Measurements from ENCODE around the gene KSR2. TPM values are rescaled to one million over a fixed set of nuclear protein-coding genes. Genes with fewer than 3 reads are reported as not detected.

The KSR2 gene
- total RNA-seq, 1 donor from 2014 or later: 0.47 TPM

GRCh38 chr12:117980616-117981015 lies 11.8 kb upstream of the KSR2 start:
- Mint-ChIP-seq H3K27me3 (ENCODE audit: unreplicated experiment) (peaks cover 3% of the 10 kb centered on the region), H3K4me1 (ENCODE audit: low read depth, unreplicated experiment) (no peaks in the 10 kb centered on the region), H3K27ac (ENCODE audit: unreplicated experiment) (no peak overlapping the region), H3K9me3 (ENCODE audit: unreplicated experiment) (peaks cover 4% of the 10 kb centered on the region), H3K4me3 (ENCODE audit: unreplicated experiment) (no peak overlapping the region), H3K36me3 (ENCODE audit: unreplicated experiment) (no peaks in the 10 kb centered on the region)
- no peak for DNase-seq
- no peak for TF ChIP-seq CTCF (IDR thresholded peaks at IDR 0.05; ENCODE audit: partially characterized antibody, unreplicated experiment)

- H3K27me3 Mint-ChIP-seq (ENCODE audit: unreplicated experiment): no peaks in the 10 kb centered on the region
- peaks cover 6% of the 10 kb centered on the region for H3K36me3 Mint-ChIP-seq (ENCODE audit: unreplicated experiment)
- no peak for DNase-seq
- H3K4me1 Mint-ChIP-seq (ENCODE audit: low read depth, unreplicated experiment): no peaks in the 10 kb centered on the region
- peaks cover 3% of the 10 kb centered on the region for H3K9me3 Mint-ChIP-seq (ENCODE audit: unreplicated experiment)
- H3K4me3 Mint-ChIP-seq (ENCODE audit: unreplicated experiment): no peak overlapping the region
- H3K27ac Mint-ChIP-seq (ENCODE audit: unreplicated experiment): no peak overlapping the region
- no peak for TF ChIP-seq CTCF (IDR thresholded peaks at IDR 0.05; ENCODE audit: partially characterized antibody, unreplicated experiment)
These were observed 8.6 kb upstream of the KSR2 start for GRCh38 chr12:117977373-117977772.

DNA sequence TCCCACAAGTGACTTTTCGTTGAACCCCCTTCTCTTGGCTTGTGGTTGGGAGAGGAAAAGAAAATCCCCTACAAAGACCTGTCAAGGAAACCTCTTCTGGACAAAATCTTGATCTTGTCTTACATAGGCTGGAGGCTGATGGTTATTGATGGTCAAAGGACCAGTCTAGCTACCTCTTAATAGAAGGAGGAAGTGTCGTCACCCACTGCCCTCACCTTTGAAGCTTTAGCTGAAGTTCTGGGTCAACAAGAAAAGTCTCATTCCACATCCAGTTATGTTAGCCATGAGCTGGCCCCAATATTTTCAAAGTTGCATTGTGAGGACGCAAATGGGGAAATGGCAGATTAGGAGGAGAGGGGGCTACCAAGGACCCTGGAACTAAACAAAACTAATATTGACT lies 6.2 kb upstream of the KSR2 start:
- Mint-ChIP-seq H3K27me3 (ENCODE audit: unreplicated experiment) (no peaks in the 10 kb centered on the region), H3K4me3 (ENCODE audit: unreplicated experiment) (no peak overlapping the region), H3K9me3 (ENCODE audit: unreplicated experiment) (peaks cover 1% of the 10 kb centered on the region), H3K27ac (ENCODE audit: unreplicated experiment) (no peak overlapping the region), H3K36me3 (ENCODE audit: unreplicated experiment) (peaks cover 17% of the 10 kb centered on the region), H3K4me1 (ENCODE audit: low read depth, unreplicated experiment) (no peaks in the 10 kb centered on the region)
- no peak for TF ChIP-seq CTCF (IDR thresholded peaks at IDR 0.05; ENCODE audit: partially characterized antibody, unreplicated experiment)
- no peak for DNase-seq

DNA sequence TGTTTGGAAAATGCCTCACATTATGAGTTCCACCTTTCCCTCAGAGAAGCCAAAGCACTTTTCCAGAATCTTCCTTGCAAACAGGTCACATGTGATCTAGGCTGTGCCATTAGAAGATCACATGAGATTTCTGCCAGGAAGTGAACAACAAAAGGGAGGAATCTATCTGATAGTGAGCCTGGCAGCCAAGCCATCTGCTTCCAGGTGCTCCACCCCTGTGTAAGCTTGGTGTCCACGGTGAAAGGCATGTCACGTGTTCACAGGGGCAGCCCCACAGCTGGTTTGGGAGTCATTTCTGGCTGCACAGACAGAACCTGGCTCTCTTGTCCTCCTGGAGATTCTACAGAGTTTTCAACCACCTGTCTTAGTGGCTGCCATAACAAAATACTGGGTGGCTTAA lies 3.5 kb upstream of the KSR2 start:
- no peak overlapping the region for H3K4me3 Mint-ChIP-seq (ENCODE audit: unreplicated experiment)

DNA sequence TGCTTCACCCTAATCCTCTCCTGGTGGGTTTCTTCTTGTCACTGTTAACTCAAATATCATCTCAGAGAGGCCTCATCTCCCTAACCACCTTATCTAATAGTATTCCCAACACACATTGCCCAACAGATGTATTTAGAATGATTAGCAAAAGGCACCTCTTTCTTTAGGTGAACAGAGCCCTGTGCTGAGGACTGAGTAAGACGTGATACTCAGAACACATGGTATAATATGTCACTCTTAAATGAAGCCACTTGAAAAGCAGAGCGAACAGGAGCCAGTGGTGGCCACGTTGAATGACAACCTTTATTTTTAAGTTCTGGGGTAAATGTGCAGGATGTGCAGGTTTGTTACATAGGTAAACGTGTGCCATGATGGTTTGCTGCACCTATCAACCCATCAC lies 1.5 kb upstream of the KSR2 start:
- Mint-ChIP-seq H3K4me1 (ENCODE audit: low read depth, unreplicated experiment) (peaks cover 5% of the 10 kb centered on the region), H3K27me3 (ENCODE audit: unreplicated experiment) (peaks cover 13% of the 10 kb centered on the region), H3K36me3 (ENCODE audit: unreplicated experiment) (peaks cover 17% of the 10 kb centered on the region), H3K9me3 (ENCODE audit: unreplicated experiment) (peaks cover 4% of the 10 kb centered on the region), H3K4me3 (ENCODE audit: unreplicated experiment) (peak overlapping the region; percentile 63), H3K27ac (ENCODE audit: unreplicated experiment) (no peak overlapping the region)
- DNase-seq: no peak
- no peak for TF ChIP-seq CTCF (IDR thresholded peaks at IDR 0.05; ENCODE audit: partially characterized antibody, unreplicated experiment)

More for the DNA sequence above, 3.5 kb upstream of the KSR2 start:
- H3K27ac Mint-ChIP-seq (ENCODE audit: unreplicated experiment): no peak overlapping the region
- no peak for DNase-seq
- H3K27me3 Mint-ChIP-seq (ENCODE audit: unreplicated experiment): peaks cover 5% of the 10 kb centered on the region
- H3K4me1 Mint-ChIP-seq (ENCODE audit: low read depth, unreplicated experiment): peaks cover 1% of the 10 kb centered on the region
- H3K36me3 Mint-ChIP-seq (ENCODE audit: unreplicated experiment): peaks cover 17% of the 10 kb centered on the region
- H3K9me3 Mint-ChIP-seq (ENCODE audit: unreplicated experiment): peaks cover 4% of the 10 kb centered on the region
- no peak for TF ChIP-seq CTCF (IDR thresholded peaks at IDR 0.05; ENCODE audit: partially characterized antibody, unreplicated experiment)
